Adrenal gland (tissue), 5 donors: Measurements from ENCODE around the gene POLR3K.

Experiments used
- CTCF ChIP-seq, 6 experiments: fragments of 450-650 bp in 4 of 6; fragments of 200-600 bp in 2 of 6; sonication (generic) in 1 of 6; IDR thresholded peaks; 1 replicate in 5 of 6; 2 replicates in 1 of 6; pipeline versions ENCODE4 v1.5.1 to v1.8.0; 2016 to 2021; ENCODE audit warnings: antibody characterized with exemption in 6 of 6, mild to moderate bottlenecking in 2 of 6, moderate library complexity in 1 of 6
- POLR2A ChIP-seq, 2 donors: fragments of 450-650 bp; IDR thresholded peaks; one replicate each; pipeline ENCODE4 v1.6.1; 2017; ENCODE audit warnings: antibody characterized with exemption in 2 of 2, mild to moderate bottlenecking in 2 of 2, moderate library complexity in 1 of 2
- donor health status: DM: no; HTN: no; CAD: no.

DNA sequence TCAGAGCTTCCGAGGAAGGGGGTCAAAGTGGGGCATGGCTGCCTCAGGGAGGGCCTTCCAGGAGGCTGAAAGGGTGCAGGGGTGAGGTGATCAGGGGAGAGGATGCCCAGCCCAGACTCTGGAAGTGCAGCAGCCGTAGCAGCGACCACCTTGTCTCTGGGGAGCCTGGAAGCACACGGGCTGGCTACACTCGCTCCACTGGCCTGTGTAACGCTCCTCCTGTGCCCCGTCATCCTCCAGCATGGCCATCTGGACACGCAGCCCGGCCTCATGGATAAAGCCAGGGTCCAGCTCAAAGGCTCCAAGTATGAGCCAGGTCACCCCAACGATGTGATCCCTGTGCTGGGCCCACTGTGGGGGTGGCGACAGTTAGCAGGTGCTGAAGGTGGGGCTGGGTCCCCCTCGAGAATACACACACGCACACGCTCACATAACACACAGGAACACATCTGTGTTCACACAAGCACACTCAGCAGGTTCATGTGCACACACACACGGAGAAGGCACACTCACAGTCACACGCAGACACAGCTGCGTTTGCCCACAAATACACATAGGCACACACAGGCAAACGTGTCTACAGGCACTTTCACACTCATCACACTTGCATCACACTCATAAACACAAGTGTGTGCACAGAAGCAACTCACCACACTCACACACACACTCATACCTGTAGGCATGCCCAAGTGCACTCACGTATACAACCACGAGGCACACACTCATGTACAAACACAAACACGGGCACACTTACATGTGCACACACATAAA is 19.3 kb downstream of the POLR3K start:
- TF ChIP-seq CTCF (IDR thresholded peaks at IDR 0.05) (no peak), POLR2A (IDR thresholded peaks at IDR 0.05) (no peak)
